COR-L47 (cell line): Measurements from ENCODE around the gene CAPN14.

ENCODE experiments used
- DNase-seq: peaks from one replicate; lab custom pipeline; 2025; lab: John Stamatoyannopoulos, UW

Gene CAPN14, protein sequence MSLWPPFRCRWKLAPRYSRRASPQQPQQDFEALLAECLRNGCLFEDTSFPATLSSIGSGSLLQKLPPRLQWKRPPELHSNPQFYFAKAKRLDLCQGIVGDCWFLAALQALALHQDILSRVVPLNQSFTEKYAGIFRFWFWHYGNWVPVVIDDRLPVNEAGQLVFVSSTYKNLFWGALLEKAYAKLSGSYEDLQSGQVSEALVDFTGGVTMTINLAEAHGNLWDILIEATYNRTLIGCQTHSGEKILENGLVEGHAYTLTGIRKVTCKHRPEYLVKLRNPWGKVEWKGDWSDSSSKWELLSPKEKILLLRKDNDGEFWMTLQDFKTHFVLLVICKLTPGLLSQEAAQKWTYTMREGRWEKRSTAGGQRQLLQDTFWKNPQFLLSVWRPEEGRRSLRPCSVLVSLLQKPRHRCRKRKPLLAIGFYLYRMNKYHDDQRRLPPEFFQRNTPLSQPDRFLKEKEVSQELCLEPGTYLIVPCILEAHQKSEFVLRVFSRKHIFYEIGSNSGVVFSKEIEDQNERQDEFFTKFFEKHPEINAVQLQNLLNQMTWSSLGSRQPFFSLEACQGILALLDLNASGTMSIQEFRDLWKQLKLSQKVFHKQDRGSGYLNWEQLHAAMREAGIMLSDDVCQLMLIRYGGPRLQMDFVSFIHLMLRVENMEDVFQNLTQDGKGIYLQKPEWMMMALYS

DNA sequence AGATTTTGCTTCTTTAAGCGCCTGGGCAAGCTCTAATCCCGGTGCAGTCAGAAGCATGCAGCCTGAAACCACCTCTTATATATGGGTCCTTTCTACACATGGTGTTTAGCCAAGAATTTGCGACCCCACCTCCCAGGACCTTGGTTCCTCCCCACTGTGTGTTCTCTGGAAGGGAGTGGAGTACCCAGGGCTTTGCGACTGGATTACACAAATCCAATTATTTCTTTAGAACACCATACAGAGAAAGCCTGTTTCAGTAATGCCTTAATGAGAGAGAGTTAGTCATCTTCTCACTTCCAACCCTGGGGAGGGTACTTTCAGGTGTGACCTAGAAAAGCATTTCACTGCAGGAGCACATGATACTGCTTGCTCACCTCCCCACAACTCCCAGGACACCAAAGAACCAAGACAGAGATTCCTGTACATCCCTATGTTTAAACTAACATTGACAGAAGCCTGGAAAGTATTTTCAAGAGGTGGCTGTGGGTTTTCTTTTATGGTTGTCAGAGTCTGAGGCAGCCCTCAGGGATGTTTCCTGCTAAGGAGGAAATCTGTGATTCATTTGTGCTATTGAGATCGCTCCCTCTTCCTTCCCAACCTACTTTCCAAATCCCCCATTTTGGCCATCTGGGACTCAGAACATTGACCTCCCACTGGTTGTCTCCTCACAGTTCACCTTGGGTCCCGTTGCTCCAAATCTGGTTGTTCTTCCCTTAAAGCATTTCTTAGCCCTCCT lies at the start of gene CAPN14:
Gene CAPN14 (minus strand): TSS at position 51 of the 736 bp plus-strand sequence. CDS start 12,068 bp downstream, outside the sequence.
- DNase-seq = no peak

DNA sequence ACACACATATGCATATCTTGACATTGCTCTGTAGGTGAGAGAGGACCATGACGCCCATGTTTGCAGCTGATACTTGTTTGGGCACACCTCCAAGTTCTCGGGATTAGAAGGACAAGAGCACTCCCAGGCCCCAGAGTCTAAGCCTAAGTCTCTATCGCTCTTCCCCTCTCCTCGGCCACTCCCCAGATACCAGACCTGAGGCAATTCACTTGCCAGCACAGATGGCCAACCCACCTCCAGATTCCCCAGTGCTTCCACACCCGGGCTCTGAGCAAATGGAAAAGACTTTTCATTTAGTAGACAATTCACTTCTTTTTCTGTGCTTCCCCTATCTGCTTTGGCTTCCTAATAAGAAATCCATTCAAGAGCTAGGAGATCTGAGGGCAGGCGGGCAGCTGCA lies 49.5 kb upstream of the CAPN14 start:
- no peak for DNase-seq

DNA sequence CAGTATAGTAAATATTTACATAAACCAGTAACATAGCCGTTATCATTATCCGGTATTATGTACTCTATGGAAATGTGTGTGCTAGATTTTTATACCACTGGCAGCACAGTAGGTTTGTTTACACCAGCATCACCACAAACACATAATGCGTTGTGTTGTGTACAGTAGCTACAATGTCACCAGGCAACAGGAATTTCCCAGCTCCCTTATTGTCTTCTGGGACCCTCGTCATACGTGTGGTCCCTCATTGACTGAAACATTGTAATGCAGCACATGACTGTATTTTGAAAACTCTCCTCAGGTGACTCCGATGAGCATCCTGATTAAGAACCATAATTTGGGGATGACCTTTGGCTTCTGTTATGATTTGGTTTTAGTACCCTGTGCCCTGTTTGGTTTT lies 47.9 kb upstream of the CAPN14 start:
- DNase-seq = no peak

DNA sequence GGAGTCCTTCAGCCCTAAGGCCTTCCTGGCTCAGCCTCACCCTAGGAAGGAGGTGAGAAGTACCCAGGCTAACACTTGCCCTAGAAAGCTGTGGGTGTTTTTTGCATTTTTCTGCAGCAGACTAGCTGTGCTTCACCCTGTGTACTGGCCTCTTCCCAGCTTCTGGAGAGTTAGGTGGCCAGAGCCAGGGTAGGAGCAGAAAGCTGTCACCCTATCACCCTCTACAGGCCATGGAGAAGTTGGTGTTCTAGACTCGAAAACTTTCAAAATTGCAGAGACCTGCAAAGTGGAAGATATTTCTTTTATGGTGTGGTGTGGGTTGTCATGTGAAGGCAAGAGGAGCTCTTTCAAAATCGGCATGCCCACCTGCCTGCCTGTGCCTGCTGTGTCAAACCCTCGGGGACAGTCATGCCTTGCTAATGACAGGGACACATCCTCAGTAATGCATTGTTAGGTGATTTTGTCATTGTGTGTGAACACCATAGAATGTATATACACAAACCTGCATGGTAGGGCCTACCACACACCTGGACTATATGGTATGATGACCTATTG lies 46.4 kb upstream of the CAPN14 start:
- DNase-seq = no peak

DNA sequence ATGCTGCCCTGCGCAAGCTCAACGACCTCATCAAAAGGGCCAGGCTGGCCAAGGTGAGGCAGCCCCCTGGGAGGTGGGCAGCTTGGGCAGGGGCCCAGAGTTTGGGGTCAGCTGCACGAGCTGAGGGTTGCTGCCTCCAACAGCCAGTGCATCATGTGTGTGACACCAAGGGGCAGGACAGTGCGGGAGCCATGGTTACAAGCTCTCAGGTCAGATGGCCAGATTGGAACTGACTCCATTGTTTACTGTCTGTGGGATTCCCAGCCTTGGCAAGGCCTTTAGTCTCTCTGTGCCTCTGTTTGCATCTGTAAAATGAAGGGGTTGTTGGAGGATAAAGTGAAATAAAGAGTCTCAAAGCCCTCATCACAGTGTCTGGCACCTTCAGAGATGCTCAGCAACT lies 43.6 kb upstream of the CAPN14 start:
- DNase-seq = no peak

DNA sequence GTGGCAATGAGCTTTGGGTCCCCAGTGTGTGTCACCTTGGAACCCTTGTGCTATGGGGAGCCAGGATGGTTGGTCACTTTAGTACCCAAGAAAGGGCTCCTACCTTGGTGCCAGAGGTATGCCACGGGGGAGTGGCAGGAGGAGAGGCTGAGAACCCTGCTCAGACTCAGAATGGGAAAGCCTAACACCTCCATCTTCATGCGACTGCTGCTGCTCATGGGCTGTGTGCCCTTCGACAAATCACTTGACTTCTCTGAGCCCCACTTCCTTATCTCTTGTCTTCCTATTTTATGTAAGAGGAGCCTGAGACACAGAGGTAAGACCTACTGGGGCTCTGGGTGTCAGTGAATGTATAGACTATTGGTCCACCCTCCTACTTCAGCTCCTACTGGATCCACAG lies 41.8 kb upstream of the CAPN14 start:
- no peak for DNase-seq

DNA sequence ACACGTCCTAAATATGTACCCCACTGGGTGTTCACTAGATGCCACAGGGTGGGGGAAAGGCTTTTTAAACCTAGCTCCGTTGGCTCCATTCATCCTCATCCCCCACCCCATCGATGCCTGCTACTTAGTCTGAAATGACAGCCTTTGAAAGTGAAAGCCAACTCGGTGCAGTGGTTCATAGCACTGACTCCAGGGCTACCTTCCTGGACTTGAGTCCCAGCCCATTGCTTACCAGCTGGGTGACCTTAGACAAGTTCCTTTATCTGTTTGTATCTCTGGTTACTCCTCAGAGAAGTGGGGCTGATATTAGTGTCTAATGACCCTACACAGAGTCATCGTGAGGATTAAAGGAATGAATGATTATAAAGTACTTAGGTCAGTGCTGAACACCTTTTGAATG lies 41.0 kb upstream of the CAPN14 start:
- no peak for DNase-seq

DNA sequence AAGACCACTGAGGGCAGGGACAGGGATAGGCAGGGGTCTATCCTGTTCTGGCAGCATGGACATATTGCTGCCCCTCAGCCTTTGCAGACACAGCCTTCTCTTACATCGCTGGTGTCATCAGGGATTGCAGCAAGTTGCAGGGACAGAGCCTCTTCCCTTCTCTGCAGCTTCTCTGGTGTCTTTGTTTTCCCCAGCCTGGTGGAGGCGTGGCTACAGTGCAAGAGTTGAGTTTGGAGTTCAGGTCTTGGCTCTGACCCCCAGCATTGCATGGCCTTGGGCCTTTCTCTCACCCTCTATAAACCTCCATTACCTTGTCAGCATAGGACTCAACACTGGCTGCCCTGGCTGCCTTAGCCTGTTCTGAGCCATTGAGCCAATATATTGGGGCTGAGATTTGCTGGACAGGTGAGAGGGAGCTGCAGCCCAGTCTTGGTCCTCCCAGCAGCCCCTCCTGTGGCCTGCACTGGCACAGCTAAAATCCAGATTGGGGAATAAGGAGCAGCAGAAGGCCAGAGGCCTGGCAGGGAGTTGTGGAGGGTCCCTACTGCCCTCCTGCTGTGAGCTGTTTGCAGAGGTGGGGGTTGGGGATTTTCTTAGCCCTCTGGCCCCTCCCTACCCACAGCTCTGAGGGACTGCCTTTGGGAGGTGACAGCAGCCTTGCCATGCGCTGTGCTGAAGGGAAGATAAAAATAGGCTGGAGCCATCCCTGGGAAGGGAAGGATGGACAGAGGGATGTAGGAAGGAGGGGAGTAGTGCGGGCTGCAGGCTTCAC lies 39.5 kb upstream of the CAPN14 start:
- DNase-seq = no peak

DNA sequence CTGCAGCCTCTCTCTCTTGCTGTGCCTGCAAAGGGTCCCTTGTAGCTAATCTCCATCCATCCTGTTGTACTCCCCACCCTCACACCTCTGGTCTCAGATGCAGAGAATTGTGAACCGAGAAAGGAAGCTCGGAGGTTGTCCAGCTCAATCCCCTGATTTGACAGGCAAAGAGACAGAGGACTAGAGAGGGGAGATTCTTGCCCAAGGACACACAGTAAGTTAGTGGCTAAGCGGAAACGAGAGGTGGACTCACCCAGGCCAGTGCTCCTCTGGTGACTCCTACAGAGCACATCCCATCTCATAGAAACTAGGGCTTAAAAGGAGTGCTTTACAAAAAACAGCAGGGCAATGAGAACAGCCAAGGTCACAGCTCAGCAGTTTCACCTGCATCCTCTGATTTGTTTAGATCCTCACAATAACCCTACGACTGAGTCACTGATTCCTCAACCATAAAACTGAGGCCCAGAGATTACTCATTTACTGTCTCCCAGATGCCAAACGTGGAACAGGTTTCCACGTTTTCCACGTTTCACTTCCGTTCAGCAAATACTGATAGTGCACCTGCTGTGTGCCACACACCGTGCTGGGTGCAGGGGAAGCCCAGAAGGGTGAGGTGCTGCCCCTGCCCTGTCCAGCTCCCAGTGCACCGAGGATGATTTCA lies 38.7 kb upstream of the CAPN14 start:
- no peak for DNase-seq

DNA sequence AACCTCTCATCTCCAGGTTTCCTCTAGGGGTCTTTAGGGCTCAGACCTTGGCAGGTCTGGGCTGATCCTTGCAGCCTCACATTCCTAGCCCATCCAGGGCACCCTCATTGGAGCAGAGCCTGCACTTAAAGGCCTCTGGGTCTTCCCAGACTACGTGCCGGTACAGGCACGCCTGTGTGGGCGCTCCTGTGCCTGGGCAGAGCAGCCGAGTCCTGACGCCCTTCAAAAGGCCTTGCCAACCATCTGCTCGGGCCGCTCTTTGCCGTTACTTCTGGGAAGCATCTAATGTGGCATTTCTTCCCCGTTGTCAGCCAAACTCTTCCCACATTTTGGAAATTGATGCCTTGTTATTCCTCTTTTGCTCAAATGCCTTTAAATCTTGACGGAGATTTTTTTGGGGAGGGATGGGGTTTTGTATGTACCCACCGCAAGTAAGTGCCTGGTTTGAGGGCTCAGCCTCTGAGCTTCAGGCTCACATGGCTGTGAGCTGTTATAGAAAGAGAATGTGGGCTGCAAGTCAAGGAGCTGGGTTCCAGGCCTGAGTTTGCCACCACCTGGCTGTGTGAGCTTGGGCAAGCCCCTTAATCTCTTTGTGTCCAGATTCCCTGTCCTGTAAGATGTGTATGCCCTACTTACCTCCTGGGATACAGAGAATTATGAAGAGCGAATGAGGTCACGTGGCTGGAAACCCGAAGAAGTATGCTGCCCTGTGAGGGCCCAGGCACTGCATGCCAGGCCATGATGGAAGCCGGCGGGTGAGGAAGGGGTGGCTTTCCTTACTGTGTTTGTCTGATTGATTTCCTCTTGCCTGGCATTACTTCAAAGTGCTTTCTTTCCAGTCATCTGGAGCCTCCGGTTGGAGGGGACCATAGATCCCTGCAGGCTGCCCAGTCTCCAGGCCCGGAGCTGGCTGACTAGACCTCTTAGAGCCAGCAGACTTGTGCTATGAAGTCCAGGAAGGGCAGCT lies 37.2 kb upstream of the CAPN14 start:
- DNase-seq = no peak

DNA sequence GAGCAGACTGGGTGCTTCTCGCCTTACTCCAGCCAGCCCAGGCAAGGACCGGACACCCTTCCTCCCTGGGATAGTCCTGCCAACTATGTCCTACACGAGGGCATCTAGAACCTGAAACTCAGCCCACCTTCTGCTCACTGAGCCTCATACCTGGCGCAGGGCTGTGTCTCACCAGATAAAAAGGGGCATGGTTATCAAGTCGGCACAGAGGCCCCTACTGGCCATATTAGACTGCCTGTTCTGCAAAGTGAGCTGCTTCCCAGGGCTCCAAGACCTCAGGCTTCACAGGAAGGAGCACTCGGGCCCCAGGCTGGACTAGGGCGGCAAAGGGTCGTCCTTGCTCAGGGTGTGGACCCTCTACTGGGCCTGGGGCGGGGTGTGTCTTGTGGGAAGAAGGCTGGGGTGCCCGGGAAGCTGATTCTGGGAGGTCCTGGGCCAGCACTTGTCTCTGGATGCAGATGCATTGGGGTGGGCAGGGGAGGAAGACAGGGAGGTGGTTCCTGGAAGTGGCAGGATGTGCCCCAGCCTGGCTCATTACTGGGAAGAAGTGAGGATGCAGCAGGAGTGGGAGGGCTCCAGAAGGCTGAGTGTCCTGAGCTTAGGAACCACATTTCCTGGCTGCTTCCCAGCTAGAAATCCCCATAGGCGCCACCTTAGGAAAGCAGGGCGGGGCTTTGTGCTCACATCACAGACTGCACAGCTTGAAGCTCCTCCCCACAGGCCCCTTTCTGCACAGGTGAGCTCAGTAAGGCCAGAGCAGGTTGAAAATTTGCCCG lies 36.2 kb upstream of the CAPN14 start:
- DNase-seq = peak; percentile 17

DNA sequence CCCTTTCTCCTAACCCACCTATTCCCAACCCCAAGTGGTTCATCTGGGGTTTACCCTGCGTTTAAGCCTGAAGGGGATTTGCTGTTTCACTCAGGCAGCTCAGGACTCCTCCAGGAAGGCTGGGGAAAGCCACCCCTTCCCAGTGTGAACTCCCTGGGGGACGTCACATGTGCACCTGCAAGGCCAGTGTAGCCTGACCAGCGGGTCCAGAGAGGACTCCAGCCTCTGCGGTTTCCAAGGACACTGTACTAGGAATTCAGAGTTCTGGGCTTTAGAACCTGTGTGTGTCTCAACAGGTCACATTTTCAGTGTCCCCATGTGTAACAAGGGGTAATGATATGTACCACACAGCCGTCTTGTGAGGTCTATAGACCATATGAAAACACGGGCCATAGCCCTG lies 34.5 kb upstream of the CAPN14 start:
- no peak for DNase-seq

DNA sequence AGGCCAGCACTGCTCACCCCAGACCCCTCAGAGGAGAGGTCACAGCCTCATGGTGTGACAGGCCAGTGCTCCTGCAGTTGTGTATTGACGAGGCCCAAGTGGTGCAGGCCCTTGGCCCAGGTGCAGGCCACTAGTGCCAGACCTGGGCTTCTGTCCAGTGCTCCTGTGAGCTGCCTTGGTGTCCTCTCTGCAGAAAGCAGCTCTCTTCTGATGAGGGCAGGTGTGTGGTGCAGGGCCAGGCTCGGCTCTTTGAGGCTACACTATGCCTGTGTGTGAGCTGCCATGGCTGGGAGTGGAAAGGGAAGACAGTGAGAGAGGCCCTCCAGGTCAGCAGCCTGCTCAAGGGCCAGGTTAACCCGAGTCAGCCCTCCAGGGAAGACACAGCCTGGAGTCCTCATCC lies 33.7 kb upstream of the CAPN14 start:
- DNase-seq = no peak

DNA sequence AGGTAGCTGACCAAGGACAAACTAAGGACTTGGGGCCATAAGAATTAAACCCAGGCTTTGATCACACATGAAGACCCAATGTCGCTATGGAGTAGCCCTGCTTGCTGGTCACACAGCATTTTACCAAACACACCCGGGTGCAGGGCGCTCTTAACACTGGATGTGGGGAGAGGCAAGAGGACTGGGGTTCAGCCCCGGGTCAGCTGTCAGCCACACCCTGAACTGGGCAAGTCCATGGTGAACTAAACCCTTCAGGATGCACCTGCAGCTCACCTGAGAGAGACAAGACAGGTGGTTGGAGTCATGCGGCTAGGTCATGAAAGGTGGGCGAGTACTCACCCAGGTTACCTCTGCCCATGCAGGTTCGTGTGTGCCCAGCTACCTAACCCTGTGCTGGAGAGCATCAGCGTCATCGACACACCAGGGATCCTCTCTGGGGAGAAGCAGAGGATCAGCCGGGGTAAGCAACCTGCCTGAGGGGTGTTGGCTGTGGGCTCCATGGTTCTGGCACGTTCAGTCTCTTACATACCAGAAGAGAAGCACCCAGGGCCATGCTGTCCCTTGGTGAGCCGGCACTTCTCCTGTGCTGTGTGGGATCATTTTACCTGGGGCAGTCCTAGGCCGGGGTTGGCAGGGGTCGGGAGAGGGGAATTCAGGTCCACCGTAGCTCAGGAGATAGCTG lies 31.8 kb upstream of the CAPN14 start:
- DNase-seq = no peak

DNA sequence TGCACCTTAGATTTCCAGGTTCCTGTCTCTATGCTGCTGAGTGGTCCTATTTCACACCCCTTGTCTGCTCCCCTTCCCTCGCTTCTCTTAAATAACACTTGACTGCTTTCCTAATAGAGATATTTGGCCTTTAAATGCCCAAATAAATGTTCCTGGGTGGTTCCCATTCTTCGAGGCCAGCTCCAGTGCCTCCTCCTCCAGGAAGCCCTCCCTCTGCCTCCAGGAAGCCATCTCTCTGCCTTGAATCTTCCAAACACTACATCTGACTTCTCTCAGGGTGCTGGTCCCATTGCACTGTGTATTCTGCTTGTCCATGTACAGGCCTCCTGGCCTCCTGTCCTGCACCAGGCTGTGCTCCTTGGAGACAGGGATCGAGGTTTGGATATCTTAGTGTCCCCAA lies 30.8 kb upstream of the CAPN14 start:
- DNase-seq = no peak

DNA sequence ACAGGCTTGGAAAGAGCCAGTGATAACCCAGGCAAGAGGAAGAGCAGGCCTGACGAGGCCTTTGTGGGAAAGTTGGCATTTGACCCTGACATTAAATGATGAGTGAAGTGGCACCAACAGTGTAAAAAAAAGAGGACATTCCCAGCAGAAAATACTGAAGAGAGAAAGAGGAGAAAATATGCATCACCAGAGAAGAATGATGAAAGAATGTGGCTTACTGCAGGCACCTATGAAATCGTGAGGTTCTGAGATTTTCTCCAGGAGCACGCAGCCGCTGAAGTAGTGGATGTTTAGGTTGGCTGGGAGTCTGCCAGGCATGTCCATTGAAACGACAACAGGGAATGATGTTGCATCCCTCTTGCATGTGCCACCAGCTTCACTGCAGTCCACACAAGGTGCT lies 30.4 kb upstream of the CAPN14 start:
- DNase-seq = no peak

DNA sequence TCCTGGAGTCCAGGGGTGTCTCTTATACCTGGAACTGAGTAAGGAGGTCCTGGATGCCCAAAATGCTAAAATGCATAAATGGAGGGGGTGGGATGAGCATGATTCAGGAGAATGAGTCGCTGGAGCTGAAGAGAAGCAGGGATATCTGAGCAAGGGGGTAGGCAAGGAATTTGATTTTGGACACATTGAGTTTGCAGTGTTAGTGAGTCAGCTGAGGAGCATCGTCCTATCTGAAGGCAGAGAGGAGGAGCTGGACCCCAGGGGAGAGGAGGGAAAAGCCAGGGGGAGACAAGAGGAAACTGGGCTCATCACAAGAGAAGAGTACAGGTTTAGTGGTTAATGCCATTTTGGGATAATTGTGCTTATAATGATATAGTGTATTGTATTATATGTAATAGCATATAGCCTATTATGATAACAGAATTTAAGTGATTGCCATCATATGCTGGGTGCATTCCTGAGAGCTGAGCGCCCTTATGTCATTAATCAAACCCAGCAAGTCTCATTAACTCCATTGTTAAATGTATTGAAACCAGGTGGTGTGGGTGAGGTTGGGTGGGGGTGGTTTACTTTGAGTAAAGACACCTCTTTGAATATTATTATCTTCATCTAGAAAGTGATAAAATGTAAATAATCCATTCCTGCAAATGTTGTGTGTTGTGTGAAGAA lies 29.0 kb upstream of the CAPN14 start:
- DNase-seq = peak; percentile 18

DNA sequence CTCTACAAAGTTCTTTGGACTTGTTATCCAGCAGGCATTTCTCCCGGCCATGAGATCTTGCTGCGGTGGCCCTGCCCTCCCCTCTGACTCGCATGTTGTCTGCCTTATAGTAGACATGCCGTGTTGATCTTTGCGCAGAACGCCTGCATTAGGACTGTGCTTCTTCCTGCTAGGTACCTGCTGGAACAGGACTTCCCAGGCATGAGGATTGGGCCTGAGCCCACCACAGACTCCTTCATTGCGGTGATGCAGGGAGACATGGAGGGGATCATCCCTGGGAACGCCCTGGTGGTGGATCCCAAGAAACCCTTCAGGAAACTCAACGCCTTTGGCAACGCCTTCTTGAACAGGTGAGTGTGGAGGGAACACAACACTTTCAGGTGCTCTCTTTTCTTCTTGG lies 26.8 kb upstream of the CAPN14 start:
- no peak for DNase-seq
